GM23248 (cell line): ENCODE results near the gene PPWD1.

Source experiments
- EZH2 ChIP-seq: fragments of 200-600 bp; sonication (generic); IDR thresholded peaks from 2 replicates; pipeline ENCODE4 v1.6.1; 2018; ENCODE audit warnings: antibody characterized with exemption, mild to moderate bottlenecking; ENCODE audit not compliant: insufficient read depth, poor library complexity, severe bottlenecking
- EZH2phosphoT487 ChIP-seq: fragments of 200-600 bp; sonication (generic); IDR thresholded peaks from 2 replicates; pipeline ENCODE4 v1.6.1; 2018; ENCODE audit warnings: antibody characterized with exemption, moderate library complexity, mild to moderate bottlenecking, low read depth; ENCODE audit not compliant: insufficient read depth

GRCh38 chr5:65563777-65564176, 681 bp downstream of the PPWD1 start:
- no peak for TF ChIP-seq EZH2
- TF ChIP-seq EZH2phosphoT487: no peak
